Femur (tissue), 1 donor: Measurements from ENCODE around the gene HNRNPA0.

ENCODE experiments used
- DNase-seq: peaks from one replicate; pipeline ENCODE4 v3.0.0-alpha.2; 2017

Gene HNRNPA0

DNA sequence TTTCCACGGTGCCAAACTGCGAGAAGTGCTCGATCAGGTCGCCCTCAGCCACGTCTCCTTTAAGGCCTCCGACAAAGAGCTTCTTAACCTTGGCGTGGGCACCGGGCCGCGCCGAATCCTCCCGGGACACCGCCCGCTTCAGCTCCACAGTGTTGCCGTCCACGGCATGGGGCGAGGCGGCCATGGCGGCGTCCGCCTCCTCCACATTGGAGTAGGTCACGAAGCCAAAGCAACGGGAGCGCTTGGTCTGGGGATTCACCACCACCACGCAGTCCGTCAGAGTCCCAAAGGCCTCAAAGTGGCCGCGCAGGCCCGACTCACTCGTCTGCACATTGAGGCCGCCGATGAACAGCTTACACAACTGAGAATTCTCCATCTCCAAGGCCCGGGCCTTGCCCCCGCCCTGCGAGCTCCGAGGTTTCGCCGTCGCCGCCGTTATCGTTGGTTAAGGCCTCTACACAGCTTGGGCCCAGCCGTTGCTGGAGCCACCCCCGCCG is 424 bp downstream of the HNRNPA0 start:
- DNase-seq, result peak; percentile 76

DNA sequence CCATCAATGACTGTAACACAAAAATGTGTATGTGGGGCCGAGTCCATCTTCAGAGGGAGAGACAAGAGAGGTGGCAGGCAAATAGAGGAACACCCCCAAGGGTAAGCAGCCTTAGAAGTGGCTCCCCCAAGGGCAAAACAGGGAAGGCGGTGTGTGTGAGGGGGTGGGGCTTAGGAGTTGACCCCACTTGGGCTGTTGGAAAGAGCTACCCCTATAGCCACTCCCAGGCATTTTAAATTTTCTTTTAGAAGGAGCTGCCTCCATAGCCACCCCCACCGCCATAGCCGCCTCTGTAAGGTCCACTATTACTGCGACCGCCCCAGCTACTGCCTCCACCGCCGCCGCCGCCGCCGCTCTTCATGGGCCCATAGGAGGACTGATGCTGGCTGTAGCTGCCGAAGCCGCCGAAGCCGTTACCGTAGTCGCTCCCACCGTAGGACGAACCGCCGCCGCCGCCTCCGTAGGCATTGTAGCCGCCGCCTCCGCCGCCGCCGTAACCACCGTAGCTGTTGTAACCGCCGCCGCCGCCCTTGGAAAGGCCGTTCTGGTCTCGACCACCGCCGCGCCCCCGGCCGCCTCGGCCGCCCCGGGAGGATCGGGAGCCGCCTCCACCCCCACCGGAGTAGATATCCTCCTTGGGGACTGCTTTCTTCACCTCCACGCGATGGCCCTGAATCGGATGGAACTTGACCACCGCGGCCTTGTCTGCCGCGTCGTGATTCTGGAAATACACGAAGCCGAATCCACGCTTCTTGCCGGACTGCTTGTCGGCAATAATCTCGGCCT is 1.1 kb downstream of the HNRNPA0 start:
- DNase-seq, result peak; percentile 54

DNA sequence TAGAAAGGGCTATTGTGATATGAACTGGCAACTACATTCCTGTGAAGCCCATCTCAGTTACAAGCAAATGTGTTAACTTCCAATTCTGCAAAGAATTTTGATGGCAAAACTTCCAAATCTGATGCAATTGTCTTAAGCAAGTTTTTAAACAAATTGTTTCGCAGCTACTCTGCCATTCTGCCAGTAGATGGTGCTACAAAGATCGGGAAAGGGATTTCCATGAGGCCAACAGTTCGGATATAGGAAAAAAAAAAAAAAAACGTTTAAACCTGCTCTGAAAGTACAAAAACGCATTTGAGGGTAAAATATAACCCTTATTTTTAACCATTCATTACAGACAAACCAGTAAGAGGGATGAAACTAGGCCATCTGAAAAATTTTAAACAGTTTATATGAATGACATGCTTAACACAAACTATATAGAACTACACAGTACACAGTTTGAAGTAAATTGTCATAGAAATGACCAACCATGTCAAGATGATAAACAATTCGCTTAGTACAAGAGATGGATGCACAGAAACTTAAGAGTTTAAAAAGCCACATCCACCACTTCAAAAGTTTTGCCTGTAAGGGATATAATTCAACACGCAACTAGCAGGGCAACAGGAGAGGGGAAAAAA is 2.2 kb downstream of the HNRNPA0 start:
- DNase-seq, result peak; percentile 29

DNA sequence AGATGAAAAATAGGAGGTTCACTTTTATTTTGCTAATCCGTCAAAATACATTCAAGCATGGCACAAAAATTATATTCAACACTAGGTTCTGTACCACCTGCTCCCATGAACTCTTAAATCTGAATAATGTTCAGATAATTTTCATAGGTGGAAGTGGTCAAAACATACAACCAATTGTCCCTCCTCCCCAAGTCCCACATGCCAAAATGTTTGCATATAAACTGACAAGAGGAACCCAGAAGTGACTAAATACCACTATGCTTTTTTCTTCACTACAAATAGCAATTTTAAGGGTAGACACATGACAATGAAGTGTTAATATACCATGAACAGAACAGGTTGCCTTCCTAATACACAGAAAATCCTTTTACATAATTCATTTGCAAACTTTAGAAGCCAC is 3.7 kb downstream of the HNRNPA0 start:
- DNase-seq, result no peak

DNA sequence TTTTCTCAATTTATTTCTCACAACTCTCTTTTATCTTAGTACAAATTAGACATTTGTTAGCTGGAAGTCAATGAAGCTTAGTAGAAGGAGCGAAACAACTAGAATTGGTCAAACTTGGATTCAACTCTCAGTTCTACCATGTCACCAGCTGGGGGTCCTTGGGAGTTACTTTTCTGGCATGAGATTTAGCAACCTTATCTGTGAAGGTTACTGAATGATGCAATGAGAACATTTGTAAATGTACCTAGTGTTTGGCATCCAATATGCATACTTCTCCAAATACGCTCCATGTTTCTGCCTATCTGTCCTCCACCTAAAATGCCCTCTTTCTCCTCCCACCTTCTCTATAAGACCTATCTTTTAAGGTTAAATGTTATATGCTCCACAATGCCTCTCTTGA is 6.3 kb downstream of the HNRNPA0 start:
- DNase-seq, result no peak

DNA sequence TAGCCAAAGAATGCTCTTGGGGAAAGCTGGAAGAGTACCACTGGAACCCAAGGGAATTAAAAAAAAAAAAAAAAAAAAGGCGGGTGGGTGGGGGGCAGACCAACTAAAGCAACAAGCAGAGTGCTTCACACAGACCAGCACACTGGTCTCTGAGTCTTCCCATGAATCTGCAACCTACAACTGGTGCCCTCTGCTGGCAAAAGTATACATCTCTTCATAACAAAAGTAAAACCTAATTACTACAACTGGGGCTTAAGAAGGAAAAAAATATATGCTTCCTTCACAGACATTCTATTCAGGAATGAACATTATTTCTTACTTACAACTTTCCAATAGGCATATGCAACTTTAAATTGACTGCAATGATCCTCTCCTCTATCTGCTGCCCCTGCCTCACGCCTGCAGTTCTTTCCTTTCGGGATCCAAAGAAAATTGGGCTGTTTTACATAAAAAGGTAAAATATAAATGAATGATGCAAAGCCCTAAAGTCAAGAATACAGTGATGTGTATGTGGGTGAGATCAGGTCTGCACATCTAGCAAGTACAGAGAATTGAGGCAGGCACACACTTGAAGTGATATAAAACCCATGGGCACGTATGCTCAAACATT is 11.0 kb downstream of the HNRNPA0 start:
- DNase-seq, result peak; percentile 67

DNA sequence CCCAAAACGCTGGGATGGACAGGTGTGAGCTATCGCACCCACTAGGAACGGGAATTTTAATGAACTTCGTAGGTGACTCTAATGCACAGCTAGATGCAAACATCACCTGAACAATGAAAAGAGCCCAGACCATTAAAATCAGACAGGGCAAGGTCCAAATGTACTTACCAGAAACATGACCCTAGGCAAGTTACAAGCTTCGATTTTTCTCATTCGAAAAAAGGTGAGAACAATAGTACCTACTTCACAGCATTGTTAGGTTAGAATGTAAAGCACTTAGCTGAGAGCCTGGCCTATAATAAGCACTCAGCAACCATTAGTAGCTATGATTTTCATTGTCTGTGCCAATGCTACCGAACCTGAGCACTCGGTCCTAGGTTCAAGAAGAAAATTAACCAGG is 12.4 kb downstream of the HNRNPA0 start:
- no peak for DNase-seq

DNA sequence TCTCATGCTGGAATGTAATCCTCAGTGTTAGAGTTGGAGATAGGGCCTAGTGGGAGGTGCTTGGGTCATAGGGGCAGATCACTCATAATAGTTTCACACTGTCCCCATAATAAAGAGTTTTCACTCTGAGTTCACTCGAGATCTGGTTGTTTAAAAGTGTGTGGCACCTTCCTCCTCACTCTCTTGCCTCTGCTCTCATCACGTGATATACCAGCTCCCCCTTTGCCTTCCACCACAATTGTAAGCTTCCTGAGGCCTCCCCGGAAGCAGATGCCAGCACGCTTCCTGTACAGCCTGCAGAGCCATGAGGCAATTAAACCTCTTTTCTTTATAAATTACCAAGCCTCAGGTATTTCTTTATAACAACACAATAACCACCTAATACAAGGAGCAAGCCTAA is 14.4 kb downstream of the HNRNPA0 start:
- no peak for DNase-seq

DNA sequence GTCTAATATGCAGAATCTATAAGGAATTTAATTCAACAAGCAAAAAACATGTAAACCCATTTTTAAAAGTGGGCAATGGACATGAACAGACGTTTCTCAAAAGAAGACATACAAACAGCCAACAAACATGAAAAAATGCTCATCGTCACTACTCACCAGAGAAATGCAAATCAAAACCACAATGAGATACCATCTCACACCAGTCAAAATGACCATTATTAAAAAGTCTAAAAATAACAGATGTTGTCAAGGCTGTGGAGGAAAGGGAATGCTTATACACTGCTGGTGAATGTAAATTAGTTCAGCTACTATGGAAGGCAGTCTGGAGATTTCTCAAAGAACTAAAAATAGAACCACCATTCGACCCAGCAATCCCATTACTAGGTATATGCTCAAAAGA is 15.2 kb downstream of the HNRNPA0 start:
- DNase-seq, result no peak

DNA sequence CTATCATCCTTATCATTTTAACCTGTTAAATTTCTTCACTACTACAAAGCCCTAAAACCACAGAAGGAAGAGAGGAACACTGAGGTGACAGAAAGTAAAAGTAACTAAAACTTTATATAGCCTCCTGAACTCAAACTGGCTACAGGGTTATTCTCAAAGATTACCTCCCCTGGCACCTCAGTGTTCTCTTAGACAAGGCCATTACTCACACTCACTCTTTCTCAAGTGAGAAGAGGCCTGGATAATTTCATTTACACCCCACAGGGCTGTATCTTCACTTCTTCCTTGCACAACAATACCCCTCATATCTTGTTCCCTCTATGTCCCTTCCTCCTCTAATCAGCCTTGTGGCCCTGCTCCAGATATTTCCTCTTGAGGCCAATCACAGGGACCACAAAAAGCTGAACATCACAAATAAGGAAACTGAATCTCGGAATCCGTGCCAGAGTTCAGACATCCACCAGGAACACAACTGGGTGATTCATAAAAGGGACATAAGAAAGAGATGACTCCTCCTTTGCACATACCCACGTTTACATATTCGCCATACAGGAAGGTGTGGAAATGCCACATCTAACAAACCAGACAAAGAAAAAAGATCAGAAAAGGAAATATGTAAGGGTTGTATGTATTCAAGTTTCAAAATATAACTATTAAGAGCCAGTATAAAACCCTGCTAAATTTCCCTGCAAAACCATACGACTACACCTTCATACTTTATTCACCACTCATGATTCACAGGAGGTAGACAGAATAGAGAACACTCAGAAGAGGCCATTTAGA is 16.6 kb downstream of the HNRNPA0 start:
- DNase-seq, result peak; percentile 34

DNA sequence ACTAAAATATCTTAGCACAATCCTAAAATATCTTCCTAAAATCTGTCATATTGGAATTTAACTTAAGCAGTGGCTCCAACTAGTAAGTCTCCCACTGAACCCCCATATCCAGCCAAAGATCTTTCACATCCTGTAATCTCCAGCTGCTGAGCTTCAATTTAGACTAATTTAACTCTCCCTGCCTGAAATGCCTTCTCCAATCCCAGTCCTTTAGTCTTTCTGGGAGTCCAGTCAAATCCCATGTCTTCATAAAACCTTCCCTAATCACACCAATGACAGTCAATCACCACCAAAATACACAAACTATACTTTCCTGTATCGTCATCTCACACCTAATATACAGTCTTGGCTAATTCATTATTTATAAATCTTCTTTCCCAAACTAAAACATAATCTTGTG is 17.7 kb downstream of the HNRNPA0 start:
- DNase-seq, result no peak

DNA sequence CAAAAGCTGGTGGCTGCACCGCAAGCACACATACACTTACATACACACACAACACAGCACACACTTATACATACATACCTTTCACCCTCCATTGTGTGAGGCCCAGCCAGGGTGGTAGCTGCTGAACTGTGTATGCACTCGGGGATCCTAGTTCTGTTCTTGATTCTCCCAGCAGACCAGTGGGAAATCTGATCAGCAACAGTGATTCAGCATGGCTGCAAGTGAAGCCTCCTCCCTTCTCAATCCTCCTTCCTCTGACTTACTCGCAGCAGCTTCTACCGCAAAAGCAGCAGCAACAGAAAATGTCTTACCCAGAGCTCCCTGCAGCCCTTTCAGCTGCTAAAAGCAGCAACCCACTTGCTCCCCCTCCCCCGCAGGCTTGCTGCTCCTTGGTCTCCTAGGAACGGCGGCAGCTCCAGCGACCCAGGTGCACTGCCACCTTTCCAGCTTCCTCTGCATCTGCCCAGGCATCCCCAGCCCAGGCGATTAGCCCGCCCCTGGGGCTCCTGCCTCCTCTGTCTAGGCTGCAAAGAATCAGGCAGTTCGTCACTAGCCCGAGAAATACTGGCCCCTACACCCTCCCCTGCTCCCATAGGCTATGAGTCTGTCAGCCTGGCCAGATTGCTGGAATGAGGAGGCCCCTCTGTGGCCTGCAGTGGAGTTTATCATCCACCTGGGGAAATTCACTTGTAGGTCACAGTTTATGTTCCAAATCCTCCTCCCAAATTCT is 18.4 kb downstream of the HNRNPA0 start, which contains the start of gene KLHL3:
TSS of gene KLHL3 (minus strand) at position 535 of the 730 bp plus-strand sequence. CDS start at position 92, 443 bp downstream.
- peak; percentile 56 for DNase-seq

DNA sequence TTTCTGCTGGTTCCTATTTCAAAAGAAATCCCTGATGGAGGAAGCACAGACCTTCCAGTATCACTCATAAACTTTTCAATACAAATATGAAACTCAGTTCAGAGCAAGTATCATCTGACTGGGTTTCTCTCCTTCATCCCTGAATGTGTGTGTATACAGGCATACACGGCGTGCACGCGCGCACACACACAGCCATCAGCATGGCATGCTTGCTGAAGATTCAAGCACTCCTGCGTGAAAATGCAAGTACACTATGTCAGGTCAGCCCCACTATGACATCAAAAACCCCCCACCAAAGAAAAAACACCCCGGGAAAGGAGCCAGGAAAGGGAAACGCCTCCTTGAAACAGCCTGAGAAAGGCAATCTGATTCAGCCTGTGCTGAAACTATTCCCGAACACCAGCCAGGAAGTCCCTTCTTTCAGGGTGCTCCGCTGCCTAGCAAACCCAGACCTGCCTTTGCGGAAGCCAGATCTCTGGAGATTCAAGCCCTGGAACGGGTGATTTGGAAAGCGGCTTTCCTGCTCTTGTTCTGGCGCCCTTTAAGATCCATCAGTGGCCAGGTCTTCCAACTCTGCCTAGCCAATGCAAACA is 19.1 kb downstream of the HNRNPA0 start:
- peak; percentile 53 for DNase-seq

DNA sequence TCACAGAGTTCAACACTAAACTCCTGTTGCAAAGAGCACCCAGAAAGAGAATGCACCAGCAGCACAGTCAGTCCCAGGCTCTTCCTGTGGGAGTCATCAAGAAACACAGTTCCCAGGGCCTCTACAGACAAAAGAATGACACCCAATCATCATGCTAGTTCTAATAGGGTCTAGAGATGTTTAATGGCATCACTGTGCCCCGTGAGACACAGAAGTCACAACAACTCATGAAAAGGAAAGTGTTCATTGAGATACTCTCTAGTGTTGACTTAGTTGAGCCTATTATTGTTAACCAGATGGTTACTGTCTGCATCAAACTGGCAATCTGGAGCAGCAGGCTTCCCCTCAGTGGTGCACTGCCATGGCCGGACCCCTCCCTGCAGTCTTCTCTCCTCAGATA is 19.8 kb downstream of the HNRNPA0 start:
- no peak for DNase-seq

DNA sequence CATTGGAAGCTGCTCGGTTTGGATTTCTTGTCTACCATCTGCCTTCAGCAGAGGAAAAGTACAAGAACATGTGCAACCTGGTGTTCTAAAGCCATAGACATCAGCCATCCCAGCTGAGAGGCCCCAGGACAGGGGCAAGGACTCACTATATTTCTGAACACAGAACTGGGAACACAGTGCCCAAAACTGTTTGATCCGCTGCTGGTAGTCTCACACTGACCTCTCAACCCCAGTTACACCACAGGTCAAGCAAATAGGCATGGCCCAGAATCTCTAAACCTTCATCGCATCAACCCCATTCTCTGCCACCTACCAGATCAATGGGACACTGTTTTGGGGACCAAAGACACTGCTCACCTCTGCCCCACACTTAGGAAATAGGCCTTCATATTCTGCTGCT is 20.2 kb downstream of the HNRNPA0 start:
- no peak for DNase-seq

DNA sequence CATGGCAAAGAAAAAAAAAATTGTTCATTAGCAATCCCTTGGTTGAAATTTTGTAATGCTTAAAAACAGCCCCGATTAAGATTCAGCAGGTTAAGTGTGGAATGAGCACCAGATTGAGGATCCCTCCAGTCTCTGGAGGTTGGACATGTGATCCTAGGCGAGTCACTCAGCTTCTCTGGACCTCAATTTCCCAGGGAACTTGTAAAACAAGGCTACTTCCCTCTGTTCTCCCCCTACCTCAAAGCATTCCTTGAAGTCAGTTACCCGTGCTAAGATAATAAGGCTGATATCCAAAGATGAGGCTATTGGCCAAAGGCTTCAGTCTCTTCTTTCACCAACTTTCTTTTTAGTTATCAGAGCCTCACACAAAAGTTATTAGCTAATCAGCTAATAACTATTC is 21.2 kb downstream of the HNRNPA0 start:
- no peak for DNase-seq

DNA sequence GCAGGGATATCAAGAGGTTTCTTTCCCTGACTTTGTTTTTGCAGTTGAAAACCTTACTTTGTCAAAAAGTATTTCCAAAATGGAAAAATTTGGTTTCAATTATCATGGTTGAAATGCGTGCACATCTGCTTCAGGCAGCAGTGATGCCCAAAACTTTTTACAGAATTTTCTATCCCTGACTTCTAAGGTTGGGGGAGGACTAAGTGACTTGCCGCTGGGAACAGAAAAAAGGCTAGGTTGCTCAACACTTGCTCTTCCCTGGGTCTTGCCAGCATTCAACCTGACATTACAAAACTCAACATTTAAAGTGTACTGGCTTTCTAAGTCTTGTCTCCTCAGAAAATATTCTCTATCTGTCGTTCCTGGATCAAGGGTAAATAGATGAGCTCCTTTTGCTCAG is 23.0 kb downstream of the HNRNPA0 start:
- no peak for DNase-seq

DNA sequence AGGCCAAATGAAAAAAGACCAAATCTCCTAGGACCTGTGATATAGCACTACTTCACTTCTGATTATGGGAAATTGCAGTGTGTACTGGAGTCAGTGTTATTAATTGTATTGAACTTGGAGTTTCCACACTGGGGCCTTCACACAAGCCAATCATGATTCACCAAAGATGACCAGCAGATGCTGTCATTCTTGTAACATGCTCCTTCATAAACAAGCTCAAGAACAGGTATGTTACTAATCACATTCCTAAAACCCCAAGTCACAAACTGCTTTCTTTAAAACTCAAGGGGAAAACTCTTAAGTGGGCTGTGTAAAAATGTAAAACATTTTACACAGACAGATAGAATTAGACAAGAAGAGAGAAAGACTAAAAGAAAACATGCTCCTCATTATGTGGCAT is 23.8 kb downstream of the HNRNPA0 start:
- DNase-seq, result no peak

DNA sequence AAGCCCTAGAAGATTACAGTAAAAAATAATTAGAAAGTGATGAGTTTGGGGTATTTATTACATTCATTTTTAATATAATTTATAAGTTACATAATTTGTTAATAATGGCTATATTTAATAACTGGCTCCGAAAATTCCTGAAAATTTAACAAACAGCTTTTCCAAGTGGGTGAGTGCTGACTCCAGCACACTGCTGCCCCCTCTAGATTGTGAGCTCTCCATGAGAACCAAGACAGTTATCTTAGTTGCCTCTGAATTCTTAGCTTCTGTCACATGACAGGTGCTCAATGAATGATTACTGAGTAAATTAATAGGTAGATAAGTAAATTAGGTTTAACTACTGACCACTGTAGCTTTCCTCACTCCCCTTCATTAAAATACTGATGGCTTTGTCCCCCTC is 26.1 kb downstream of the HNRNPA0 start:
- no peak for DNase-seq

DNA sequence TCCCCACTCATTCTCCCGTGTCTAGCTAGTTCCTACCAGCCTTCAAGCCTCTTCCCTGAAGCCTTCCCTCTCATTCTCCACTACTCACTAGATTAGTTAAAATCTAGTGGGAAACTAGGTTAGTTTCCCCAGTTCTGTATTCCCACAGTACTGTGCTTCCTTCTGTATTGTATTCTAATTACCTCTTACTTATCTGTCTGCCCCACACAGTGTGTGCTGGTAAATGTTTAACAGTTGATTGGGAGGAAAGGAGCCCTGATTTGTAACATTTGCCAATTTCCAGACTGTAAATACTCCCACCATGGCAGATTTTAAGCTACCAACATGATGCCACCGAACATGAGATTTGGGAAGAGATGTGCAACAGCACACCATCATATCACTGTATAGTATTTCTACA is 26.5 kb downstream of the HNRNPA0 start:
- DNase-seq, result no peak

DNA sequence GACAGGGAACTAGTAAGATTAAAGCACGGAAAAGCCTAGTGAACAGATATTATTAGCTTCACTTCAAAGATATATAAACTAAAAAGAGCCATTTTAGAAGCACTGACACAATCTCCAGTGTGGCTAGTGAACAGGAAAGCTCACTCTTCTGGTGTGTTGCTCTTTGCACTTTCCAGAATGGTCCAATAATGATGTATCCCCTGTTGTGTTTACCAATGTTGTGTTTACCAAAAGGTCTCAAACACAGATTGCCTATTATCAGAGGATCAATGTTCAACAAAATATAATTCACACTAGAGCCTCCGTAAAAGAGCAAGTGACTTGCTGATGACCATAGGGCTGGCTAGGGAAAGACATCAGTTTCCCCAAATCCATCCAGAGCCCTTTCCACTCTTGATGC is 29.9 kb downstream of the HNRNPA0 start:
- no peak for DNase-seq

DNA sequence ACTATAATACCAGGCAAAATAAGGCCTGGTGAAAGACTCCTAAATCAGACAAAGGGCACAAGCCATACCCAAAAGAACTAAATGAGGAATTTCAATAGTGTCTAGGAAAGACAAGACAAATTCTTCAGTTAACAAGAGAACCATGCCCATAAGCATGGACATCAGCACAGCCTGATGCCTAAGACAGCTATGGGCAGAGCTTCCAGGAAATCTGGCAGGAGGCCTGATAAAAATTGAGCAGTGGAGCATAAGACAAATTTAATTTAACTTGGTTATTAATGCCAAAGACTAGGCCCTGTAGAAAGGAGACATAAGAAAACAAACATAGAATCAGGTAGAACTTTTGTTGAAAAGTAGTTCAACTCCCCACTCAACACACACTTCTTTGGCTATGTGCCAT is 35.6 kb downstream of the HNRNPA0 start:
- no peak for DNase-seq
